ENCODE data around the gene GPD1.

GPD1 gene

DNA sequence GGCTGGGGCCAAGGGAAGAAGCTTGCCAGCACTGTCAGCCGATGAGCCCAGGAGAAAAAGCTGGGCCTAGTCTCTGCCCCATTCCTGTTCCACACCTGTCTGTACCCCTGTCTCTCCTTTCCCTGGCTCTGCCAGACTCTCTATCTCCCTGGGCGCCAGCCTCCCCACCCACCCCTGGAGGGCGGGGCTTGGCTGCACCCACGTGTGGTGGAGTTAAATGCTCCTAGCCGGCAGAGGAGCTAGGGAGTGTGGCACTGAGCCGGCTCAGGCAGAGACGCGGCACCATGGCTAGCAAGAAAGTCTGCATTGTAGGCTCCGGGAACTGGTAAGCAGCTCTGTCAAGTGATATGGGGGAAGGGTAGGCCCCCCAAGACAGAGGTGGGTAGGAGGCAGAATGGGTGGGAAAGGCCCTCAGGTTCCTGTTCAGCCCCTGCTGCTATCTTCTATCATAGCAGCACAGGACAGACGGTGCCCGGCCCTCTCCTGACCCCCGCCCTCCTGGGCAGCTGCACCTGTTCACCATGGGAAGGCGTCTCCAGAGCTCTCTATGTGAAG lies at the start of gene GPD1:
TSS of gene GPD1 (plus strand) at position 242 of the 555 bp plus-strand sequence. CDS start at position 285, 43 bp downstream.
- peak in 1 of 2 donors; percentile 22 for DNase-seq (ENCODE audit: low read depth in 2 of 2)

GRCh38 chr12:50055831-50056638 lies 47.8 kb upstream of the GPD1 start:
- DNase-seq (ENCODE audit: low read depth in 2 of 2) = peak in 1 of 2 donors; percentile 41

- DNase-seq (ENCODE audit: low read depth in 2 of 2) = no peak
These were observed 47.2 kb upstream of the GPD1 start for GRCh38 chr12:50056639-50056976.

- DNase-seq (ENCODE audit: low read depth in 2 of 2) = peak; percentile 46 to 51
These were observed 46.6 kb upstream of the GPD1 start, which contains the start of gene ASIC1 for GRCh38 chr12:50057000-50057841. Gene ASIC1 (plus strand): TSS chr12:50057596. CDS start chr12:50058767, 1,171 bp downstream.

GRCh38 chr12:50057896-50058670 lies 45.7 kb upstream of the GPD1 start:
- no peak for DNase-seq (ENCODE audit: low read depth in 2 of 2)

GRCh38 chr12:50058743-50059312 lies 45.0 kb upstream of the GPD1 start:
- DNase-seq (ENCODE audit: low read depth in 2 of 2) = no peak

DNA sequence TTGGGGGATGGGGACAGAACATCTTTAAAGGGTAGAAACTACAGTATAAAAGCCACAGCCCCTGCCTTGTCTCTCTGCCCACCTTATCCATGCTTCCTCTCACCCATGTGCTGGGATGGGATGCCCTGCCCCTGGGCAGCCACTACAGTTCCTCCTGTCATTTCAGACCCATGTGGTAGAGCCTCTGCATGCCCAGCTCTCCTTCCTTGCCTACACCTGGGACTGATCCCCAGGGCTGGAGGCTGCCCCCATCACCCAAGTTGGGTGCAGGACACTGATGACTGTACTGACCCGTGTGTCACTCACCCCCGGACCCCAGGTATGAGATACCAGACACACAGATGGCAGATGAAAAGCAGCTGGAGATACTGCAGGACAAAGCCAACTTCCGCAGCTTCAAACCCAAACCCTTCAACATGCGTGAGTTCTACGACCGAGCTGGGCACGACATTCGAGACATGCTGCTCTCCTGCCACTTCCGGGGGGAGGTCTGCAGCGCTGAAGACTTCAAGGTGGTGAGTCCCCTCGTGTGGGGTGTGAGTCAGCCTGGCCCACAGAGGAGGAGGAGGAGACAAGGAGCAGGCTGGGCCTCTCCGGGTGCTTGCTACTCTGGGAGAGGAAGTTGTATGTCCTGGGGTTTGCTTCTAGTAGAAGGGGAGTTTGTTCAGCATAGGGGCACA lies 44.2 kb upstream of the GPD1 start:
- DNase-seq (ENCODE audit: low read depth in 2 of 2) = peak; percentile 56 to 61

- DNase-seq (ENCODE audit: low read depth in 2 of 2) = no peak
These were observed 43.7 kb upstream of the GPD1 start for GRCh38 chr12:50060120-50060468.

DNA sequence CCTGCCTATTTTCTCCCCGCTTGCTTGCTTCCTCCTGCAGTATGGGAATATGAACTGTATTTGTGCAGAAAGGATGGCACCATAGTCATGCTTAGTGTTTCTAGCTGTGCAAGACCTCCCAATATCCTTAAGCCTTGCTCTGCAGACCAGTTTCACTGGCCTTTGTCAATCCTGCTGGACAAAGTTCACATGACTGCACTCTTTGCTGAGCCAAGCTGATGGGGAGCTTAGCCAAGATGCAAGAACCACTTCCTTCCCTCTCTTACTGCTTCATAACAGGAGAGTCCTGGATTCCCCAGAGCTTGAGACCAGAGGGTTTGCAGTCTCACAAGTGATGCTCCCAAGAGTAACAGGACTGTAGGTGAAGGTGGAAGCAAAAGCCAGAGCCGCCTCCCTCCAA lies 42.6 kb upstream of the GPD1 start:
- no peak for DNase-seq (ENCODE audit: low read depth in 2 of 2)

DNA sequence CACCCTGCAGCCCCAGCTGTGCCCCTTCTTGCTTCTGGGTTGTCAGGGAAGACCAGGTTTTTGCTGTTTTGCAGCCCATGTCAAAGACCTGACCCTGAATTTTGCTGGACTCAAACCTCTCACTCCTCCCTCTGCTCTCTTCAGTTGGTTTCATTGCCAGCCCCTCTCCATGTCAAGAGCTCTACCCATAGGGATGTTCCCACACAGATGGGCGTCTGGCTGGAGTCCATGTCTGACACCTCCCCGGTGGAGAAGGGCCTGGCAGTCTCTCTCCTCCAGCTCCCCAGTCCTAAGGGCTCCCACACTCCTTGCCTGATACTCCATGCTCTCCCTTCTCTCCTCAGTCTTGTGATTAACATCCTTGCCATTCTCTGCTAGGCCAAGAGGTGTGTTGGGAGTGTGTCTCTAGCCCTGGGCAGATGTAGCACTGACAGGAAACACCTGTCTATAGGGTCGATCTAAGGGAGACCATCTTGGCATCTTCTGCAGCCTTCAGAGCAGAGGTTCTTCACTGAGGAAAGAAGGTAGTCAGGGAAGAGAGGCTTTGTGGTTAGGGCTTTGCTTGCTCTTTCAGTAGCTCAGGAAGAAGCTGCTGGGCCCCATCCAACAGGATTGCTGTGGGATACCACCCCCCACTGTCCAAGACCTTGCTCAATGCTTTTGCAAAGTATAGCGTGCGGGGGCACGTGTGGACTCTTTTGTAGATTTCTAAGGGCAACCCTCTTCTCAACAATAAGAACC lies 41.7 kb upstream of the GPD1 start:
- DNase-seq (ENCODE audit: low read depth in 2 of 2) = no peak

- DNase-seq (ENCODE audit: low read depth in 2 of 2) = no peak
These were observed 40.9 kb upstream of the GPD1 start for GRCh38 chr12:50062728-50063460.

GRCh38 chr12:50065726-50066310 lies 38.0 kb upstream of the GPD1 start:
- DNase-seq (ENCODE audit: low read depth in 2 of 2) = no peak

DNA sequence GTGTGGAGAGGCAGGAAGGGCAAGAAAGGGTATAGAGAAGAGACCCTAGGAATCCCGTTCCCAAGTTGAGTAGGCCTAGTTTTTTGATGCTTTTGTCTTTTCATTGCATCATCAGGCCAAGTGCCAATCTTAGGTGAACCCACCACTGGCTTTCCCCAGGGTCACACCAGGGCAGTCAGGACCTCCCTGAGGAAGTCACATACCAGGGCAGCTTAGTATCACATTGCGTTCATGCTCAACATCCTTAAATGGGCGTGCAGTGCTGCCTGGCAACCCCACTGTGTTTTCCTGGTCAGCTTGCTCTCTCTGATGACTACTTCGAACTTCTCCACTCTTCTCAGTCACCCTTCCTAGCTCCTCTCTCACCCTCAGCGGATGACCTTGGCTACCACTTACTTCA lies 37.4 kb upstream of the GPD1 start:
- no peak for DNase-seq (ENCODE audit: low read depth in 2 of 2)

DNA sequence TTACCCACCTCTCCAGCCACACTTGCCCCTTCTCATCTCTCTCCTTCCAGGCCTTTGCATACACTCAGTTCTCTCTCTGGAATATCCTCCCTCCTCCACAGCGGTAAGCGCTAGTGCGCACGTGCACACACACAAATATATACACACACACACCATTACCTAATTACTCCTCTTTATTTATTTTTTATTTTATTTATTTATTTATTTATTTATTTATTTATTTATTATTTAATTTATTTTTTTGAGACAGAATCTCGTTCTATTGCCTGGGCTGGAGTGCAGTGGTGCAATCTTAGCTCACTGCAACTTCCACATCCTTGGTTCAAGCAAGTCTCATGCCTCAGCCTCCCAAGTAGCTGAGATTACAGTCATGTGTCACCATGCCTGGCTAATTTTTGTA lies 34.7 kb upstream of the GPD1 start:
- no peak for DNase-seq (ENCODE audit: low read depth in 2 of 2)

DNA sequence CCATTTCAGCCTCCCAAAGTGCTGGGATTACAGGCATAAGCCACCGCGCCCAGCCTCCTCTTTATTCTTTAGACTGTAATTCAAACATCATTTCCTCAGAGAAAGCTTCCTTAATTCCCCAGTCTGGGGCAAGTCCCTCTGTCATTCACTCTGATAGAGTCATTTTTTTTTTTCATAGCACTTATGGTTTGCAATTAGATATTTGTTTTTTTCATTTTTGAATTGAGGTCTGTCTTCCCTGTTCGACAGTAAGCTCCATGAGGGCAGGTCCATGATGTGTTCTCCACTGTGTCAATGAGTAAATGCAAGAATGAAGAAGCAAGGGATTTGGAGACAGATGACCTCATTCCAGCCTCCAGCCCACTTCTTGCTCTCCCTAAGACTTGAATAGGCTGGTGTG lies 34.3 kb upstream of the GPD1 start:
- DNase-seq (ENCODE audit: low read depth in 2 of 2) = no peak

DNA sequence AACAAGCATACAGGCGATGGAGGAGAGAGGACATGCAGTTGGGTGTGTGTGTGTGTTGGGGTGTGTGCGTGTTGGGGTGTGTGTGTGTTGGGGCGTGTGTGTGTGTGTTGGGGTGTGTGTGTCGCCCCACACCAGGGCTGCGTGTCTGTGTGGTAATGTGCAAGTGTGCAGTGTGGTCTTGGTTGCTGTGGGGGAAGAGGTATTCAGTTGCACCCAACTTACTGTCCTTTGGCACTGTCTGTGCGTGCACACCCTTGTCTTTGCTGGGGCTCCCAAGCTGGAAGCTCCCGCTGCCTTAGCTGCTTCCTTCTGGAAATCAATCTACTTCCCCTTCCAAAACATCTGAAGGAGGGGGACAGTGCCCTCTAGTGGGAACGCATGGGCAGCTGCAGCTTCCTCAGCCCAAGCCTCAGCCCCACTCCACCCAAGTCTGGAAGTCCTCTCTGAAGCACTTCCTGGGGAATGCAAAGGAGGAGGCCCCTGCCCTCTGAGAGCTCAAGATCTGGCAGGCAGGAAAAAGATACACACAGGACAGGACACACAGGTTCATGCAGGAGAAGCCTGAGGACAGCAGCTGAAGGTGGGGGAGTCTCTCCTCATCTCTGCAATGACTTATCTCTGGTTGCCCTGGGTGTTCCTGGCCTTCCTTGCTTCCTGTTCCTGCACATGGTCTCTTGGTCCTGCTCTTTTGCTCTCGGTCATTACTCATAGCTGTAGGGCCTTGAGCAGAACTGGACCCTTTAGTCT lies 33.3 kb upstream of the GPD1 start:
- DNase-seq (ENCODE audit: low read depth in 2 of 2) = peak in 1 of 2 donors; percentile 46

DNA sequence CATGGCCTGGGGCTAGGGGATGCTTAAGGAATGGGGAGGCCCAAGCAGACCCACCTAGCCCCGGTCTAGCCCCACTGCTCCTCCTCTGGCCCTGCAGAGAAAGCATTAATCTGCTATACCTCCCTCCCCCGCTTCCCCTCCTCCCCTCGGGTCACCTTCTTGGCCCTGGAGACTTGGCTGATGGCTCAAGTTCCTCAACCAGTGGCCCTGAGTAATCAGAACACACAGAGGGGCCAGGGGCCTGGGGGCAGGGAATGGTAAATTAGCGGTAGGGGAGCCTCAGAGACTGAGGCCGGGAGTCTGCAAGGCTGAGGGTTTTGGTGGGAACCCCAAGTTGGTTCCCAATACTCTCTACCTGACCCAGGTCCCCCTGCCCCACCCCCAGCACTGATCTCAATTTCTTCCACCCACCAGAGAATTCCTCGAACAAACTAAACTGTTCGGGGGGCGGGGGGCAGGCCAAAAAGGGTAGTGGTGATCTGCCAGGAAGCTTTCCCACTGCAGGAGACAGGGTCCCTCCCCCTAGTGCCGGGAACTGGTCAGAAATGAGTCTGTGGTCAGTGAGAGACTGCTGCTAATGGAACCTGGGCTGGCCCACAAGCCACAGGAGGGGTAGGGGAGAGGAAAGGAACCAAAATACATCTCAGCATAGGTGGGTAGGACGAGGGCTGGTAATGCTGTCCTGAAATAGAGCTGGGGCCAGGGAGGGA lies 31.5 kb upstream of the GPD1 start:
- DNase-seq (ENCODE audit: low read depth in 2 of 2) = no peak

- DNase-seq (ENCODE audit: low read depth in 2 of 2) = no peak
These were observed 30.6 kb upstream of the GPD1 start for GRCh38 chr12:50073206-50073605.

Measured in stimulated activated CD8-positive, alpha-beta memory T cell treated with anti-CD3 and anti-CD28 coated beads, Interleukin-2, amount 100 ng/mL, for 48 hours (primary cell).